Measurements from ENCODE around the gene TAF3. TPM values are rescaled to one million over a fixed set of nuclear protein-coding genes. Genes with fewer than 3 reads are reported as not detected.

Gene TAF3
- total and polyA plus RNA-seq, 12 donors = 3.6 to 14.9 (median 11.0) TPM

- 72 to 73% methylated on average over 8 of the region's 8 CpGs for WGBS, 2 donors
- no peak for TF ChIP-seq CTCF (IDR thresholded peaks at IDR 0.05)
- ATAC-seq (no peak), DNase-seq (no peak)
- Histone ChIP-seq H3K27ac (no peak overlapping the region), H3K4me3 (no peak overlapping the region), H3K27me3 (no peaks in the 10 kb centered on the region), H3K36me3 (no peaks in the 10 kb centered on the region), H3K4me1 (peaks cover 0 to 11% (median 3%) of the 10 kb centered on the region in 9 donors), H3K9me3 (no peaks in the 10 kb centered on the region)
- intact Hi-C loops (cut with DNase I) = no loop called here
Observed at GRCh38 chr10:7908541-7909210, 90.4 kb downstream of the TAF3 start.

GRCh38 chr10:7913126-7913872, 95.0 kb downstream of the TAF3 start:
- intact Hi-C loops (cut with DNase I) = no loop called here
- Histone ChIP-seq H3K27me3 (no peaks in the 10 kb centered on the region), H3K27ac (no peak overlapping the region), H3K4me3 (no peak overlapping the region), H3K9me3 (no peaks in the 10 kb centered on the region), H3K4me1 (peaks cover 0 to 14% (median 3%) of the 10 kb centered on the region in 9 donors), H3K36me3 (no peaks in the 10 kb centered on the region)
- no peak for ATAC-seq
- 77 to 93% methylated on average over 3 of the region's 3 CpGs for WGBS, 2 donors
- TF ChIP-seq CTCF (IDR thresholded peaks at IDR 0.05) = no peak
- DNase-seq = no peak

- no peaks in the 10 kb centered on the region for H3K36me3 ChIP-seq
- no peak overlapping the region for H3K4me3 ChIP-seq
- no peak overlapping the region for H3K27ac ChIP-seq
- H3K9me3 ChIP-seq = no peaks in the 10 kb centered on the region
- 96 to 97% methylated on average over 1 of the region's 1 CpG for WGBS, 2 donors
- intact Hi-C loops (cut with DNase I) = no loop called here
- peaks cover 0 to 14% (median 5%) of the 10 kb centered on the region in 9 donors for H3K4me1 ChIP-seq
- ATAC-seq (no peak), DNase-seq (no peak)
- no peak for TF ChIP-seq CTCF (IDR thresholded peaks at IDR 0.05)
- H3K27me3 ChIP-seq = no peaks in the 10 kb centered on the region
Observed at GRCh38 chr10:7915923-7916536, 97.7 kb downstream of the TAF3 start.

GRCh38 chr10:7917736-7918135, 99.4 kb downstream of the TAF3 start:
- H3K27ac ChIP-seq = no peak overlapping the region
- ATAC-seq = no peak

More at GRCh38 chr10:7917736-7918135, 99.4 kb downstream of the TAF3 start:
- Histone ChIP-seq H3K36me3 (no peaks in the 10 kb centered on the region), H3K27me3 (no peaks in the 10 kb centered on the region), H3K9me3 (no peaks in the 10 kb centered on the region), H3K4me1 (peaks cover 0 to 14% (median 5%) of the 10 kb centered on the region in 9 donors), H3K4me3 (no peak overlapping the region)
- intact Hi-C loops (cut with DNase I) = no loop called here
- TF ChIP-seq CTCF (IDR thresholded peaks at IDR 0.05) = no peak
- no peak for DNase-seq
- WGBS, 2 donors = 96 to 98% methylated on average over 5 of the region's 5 CpGs

All from heart right ventricle (tissue), 16 donors.